ENCODE measurements around the gene LCMT2. TPM values are rescaled to one million over a fixed set of nuclear protein-coding genes. Genes with fewer than 3 reads are reported as not detected.

LCMT2 gene
- total and polyA plus RNA-seq, 2 of the 8 experiments (the other 6 are each of a cell fraction or from before 2014, with no cell fraction given) = 11.2 to 11.9 TPM

DNA sequence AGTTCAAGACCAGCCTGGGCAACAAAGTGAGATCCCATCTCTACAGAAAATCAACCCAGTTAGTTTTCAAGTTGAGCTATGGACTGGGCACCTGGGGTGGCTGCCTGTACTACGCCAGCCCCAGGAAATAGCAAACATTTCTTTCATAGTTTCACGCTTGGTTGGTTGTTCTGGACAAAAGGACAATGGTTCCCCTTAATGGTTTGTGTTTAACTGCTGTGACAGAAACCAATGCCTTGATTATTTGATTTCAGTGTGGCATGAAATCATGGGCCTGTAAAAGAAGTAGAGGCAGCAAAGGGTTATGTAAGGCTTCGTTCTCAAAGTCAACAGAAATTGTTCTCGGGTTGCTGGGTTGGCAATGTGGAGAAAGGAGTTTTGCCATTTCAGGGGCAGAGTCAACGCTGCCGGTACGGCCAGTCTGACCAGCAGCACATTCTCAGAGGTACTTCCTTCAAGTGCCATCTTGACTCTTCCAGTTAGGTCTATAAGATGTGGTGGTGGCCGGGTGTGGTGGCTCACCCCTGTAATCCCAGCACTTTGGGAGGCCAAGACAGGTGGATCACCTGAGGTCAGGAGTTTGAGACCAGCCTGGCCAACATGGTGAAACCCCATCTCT lies 12.7 kb downstream of the LCMT2 start:
- no peak overlapping the region for H4K91ac ChIP-seq (replicated peaks; ENCODE audit: insufficient read length, low read length)
- no peak overlapping the region for H3K27ac ChIP-seq (ENCODE audit: low read depth, low read length)
- no peak overlapping the region for H3K4ac ChIP-seq (replicated peaks; ENCODE audit: insufficient read length, low read depth, low read length)
- H3K36me3 ChIP-seq (ENCODE audit: control insufficient read depth in 2 of 4, insufficient read depth in 4 of 4, low read length in 3 of 4) = no peaks in the 10 kb centered on the region
- H3K79me2 ChIP-seq (ENCODE audit: control insufficient read depth in 1 of 2, insufficient read depth in 2 of 2, low read length in 2 of 2) = no peaks in the 10 kb centered on the region
- CTCF ChIA-PET (ENCODE audit: partially characterized antibody) = interaction anchor here (1.1 to 1.6 kb wide), 3 partner anchors 11 to 59 kb away, joined by 3 to 4 read pairs (median 3); no protein-coding TSS in a partner anchor
- no peaks in the 10 kb centered on the region for H3K9me3 ChIP-seq (ENCODE audit: insufficient read depth in 2 of 2, low read depth in 1 of 2, low read length in 1 of 2)
- no peak overlapping the region for H2AK5ac ChIP-seq (ENCODE audit: low read depth, low read length)
- no peak overlapping the region for H3K18ac ChIP-seq (ENCODE audit: extremely low read depth, low read length)
- no peak overlapping the region for H3K4me2 ChIP-seq (ENCODE audit: insufficient read depth in 1 of 2, low read depth in 2 of 2, low read length in 2 of 2)
- no peak overlapping the region for H2BK120ac ChIP-seq (replicated peaks; ENCODE audit: low read depth, low read length)
- FAIRE-seq (no peak), DNase-seq (ENCODE audit: low read depth in 1 of 2, low spot score in 2 of 2) (no peak)
- H4K20me1 ChIP-seq (replicated peaks in 1 of 2; ENCODE audit: control insufficient read depth in 1 of 2, insufficient read depth in 2 of 2, low read length in 2 of 2) = no peaks in the 10 kb centered on the region
- no peak overlapping the region for H3K14ac ChIP-seq (ENCODE audit: insufficient read length)
- POLR2A ChIA-PET (ENCODE audit: partially characterized antibody) = no interaction called here
- H3K79me1 ChIP-seq (ENCODE audit: low read depth, low read length) = no peaks in the 10 kb centered on the region
- no peak overlapping the region for H2AFZ ChIP-seq (ENCODE audit: low read length)
- H3K23ac ChIP-seq (ENCODE audit: insufficient read length) = no peak overlapping the region
- peaks cover 0 to 3% (median 2%) of the 10 kb centered on the region in 4 experiments; a peak in 2 of 7 replicates for H3K4me1 ChIP-seq (replicated peaks in 1 of 4; ENCODE audit: control insufficient read depth in 3 of 4, insufficient read depth in 4 of 4, low read length in 3 of 4)
- no peak overlapping the region for H2BK15ac ChIP-seq (ENCODE audit: low read length)
- H2BK5ac ChIP-seq (ENCODE audit: low read depth, low read length) = no peak overlapping the region
- H2BK20ac ChIP-seq (ENCODE audit: low read length) = no peak overlapping the region
- H4K8ac ChIP-seq (ENCODE audit: extremely low read depth, insufficient read depth, low read length) = no peak overlapping the region
- H3K27me3 ChIP-seq (replicated peaks in 1 of 4; ENCODE audit: control insufficient read depth in 3 of 4, extremely low read depth in 1 of 4, insufficient read depth in 3 of 4, low read length in 3 of 4) = no peaks in the 10 kb centered on the region; a peak in 2 of 7 replicates
- no peak overlapping the region for H4K5ac ChIP-seq (ENCODE audit: insufficient read length, low read depth, low read length)
- no peak overlapping the region for H3K4me3 ChIP-seq (ENCODE audit: extremely low read depth in 1 of 4, insufficient read depth in 2 of 4, low read depth in 3 of 4, low read length in 4 of 4)
- 85% methylated on average over 8 of the region's 8 CpGs; no CpG with 5 or more reads in 1 of the 2 experiments for WGBS, 2 experiments (ENCODE audit: extremely low coverage in 1 of 2, insufficient coverage in 1 of 2, insufficient read length in 1 of 2, insufficient replicate concordance in 2 of 2, low coverage in 1 of 2, low lambda C conversion rate in 2 of 2, missing lambda C conversion rate in 1 of 2)
- no peaks in the 10 kb centered on the region for H3K23me2 ChIP-seq (ENCODE audit: low read depth, low read length)
- TF ChIP-seq SIX5 (IDR thresholded peaks at IDR 0.05; ENCODE audit: low read depth, low read length) (no peak), BACH1 (IDR thresholded peaks at IDR 0.05; ENCODE audit: low read length) (no peak), POLR2AphosphoS5 (IDR thresholded peaks at IDR 0.05; ENCODE audit: low read depth, low read length) (no peak), SIRT6 (IDR thresholded peaks at IDR 0.05; ENCODE audit: low read length) (no peak), FOSL1 (IDR thresholded peaks at IDR 0.05; ENCODE audit: insufficient read depth, low read depth, low read length) (no peak), RXRA (IDR thresholded peaks at IDR 0.05; ENCODE audit: insufficient read depth, low read depth, low read length) (no peak), TBP (IDR thresholded peaks at IDR 0.05; ENCODE audit: low read depth, low read length) (no peak), EP300 (IDR thresholded peaks at IDR 0.05; ENCODE audit: borderline replicate concordance in 1 of 2, low read depth in 2 of 2, low read length in 2 of 2) (no peak), KDM4A (IDR thresholded peaks at IDR 0.05; ENCODE audit: low read depth, low read length, severe bottlenecking) (no peak)
- TF ChIP-seq, protein P1, sequence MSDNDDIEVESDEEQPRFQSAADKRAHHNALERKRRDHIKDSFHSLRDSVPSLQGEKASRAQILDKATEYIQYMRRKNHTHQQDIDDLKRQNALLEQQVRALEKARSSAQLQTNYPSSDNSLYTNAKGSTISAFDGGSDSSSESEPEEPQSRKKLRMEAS (IDR thresholded peaks at IDR 0.05) = no peak
- no peak overlapping the region for H2BK12ac ChIP-seq (ENCODE audit: low read depth, low read length)
- no peak overlapping the region for H3K56ac ChIP-seq (replicated peaks; ENCODE audit: insufficient read length, low read depth, low read length)
- no peak overlapping the region for H3K9ac ChIP-seq (replicated peaks in 1 of 4; ENCODE audit: extremely low read depth in 1 of 4, low read depth in 3 of 4, low read length in 3 of 4)

Data from H1 (cell line).